BJ (cell line): ENCODE data around the gene C15orf62. TPM values are rescaled to one million over a fixed set of nuclear protein-coding genes. Genes with fewer than 3 reads are reported as not detected.

Experiments used
- CTCF ChIA-PET: fragments of 350-600 bp; formaldehyde crosslinking; extraction: SDS; loops from one replicate; lab custom pipeline; 2021; ENCODE audit warnings: antibody characterized with exemption, inconsistent platforms; lab: Yijun Ruan, JAX
- POLR2A ChIA-PET: fragments of 300-600 bp; sonication (Branson Sonifier 250); formaldehyde crosslinking; extraction: SDS; loops from one replicate; lab custom pipeline; 2021; ENCODE audit warnings: antibody characterized with exemption; lab: Charles Lee
- DNase-seq: peaks from one replicate; pipeline ENCODE4 v3.0.0-alpha.2; 2011; ENCODE audit warnings: low read depth
- H3K27me3 ChIP-seq: 2 replicates; pipeline ENCODE4 v1.6.0; 2011; ENCODE audit warnings: low read length; ENCODE audit not compliant: control insufficient read depth, insufficient read depth
- H3K36me3 ChIP-seq: 2 replicates; pipeline ENCODE4 v1.5.1; 2011; ENCODE audit warnings: low read length; ENCODE audit not compliant: control insufficient read depth, insufficient read depth
- H3K4me3 ChIP-seq: 2 replicates; pipeline ENCODE4 v1.5.1; 2011; ENCODE audit warnings: low read depth, mild to moderate bottlenecking, control low read depth, low read length
- polyA plus RNA-seq: library from polyadenylated mRNA; depleted of rRNA; stranded (reverse); fragments of >200 nt; gene quantifications from 2 replicates; pipeline ENCODE4 v1.2.3, GENCODE V29; 2011
- TF ChIP-seq, protein P1 (sequence below): IDR thresholded peaks from 2 replicates; pipeline ENCODE4 v1.5.1; 2011; ENCODE audit warnings: low read depth, mild to moderate bottlenecking, control low read depth, inconsistent platforms, low read length, moderate library complexity; ENCODE audit not compliant: insufficient read depth

The C15orf62 gene
- polyA plus RNA-seq, 1 experiment, result 0.04 TPM

- Histone ChIP-seq H3K36me3 (peaks cover 7% of the 10 kb centered on the region), H3K4me3 (no peak overlapping the region), H3K27me3 (no peaks in the 10 kb centered on the region)
- ChIA-PET POLR2A (no interaction called here), CTCF (interaction anchor here (1.1 to 1.9 kb wide), 3 partner anchors 13 to 20 kb away, joined by 3 to 6 read pairs (median 4); no protein-coding TSS in a partner anchor)
- TF ChIP-seq, protein P1, sequence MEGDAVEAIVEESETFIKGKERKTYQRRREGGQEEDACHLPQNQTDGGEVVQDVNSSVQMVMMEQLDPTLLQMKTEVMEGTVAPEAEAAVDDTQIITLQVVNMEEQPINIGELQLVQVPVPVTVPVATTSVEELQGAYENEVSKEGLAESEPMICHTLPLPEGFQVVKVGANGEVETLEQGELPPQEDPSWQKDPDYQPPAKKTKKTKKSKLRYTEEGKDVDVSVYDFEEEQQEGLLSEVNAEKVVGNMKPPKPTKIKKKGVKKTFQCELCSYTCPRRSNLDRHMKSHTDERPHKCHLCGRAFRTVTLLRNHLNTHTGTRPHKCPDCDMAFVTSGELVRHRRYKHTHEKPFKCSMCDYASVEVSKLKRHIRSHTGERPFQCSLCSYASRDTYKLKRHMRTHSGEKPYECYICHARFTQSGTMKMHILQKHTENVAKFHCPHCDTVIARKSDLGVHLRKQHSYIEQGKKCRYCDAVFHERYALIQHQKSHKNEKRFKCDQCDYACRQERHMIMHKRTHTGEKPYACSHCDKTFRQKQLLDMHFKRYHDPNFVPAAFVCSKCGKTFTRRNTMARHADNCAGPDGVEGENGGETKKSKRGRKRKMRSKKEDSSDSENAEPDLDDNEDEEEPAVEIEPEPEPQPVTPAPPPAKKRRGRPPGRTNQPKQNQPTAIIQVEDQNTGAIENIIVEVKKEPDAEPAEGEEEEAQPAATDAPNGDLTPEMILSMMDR, result no peak
- DNase-seq, result no peak
These were observed 21.8 kb upstream of the C15orf62 start for GRCh38 chr15:40747685-40748631.

DNA sequence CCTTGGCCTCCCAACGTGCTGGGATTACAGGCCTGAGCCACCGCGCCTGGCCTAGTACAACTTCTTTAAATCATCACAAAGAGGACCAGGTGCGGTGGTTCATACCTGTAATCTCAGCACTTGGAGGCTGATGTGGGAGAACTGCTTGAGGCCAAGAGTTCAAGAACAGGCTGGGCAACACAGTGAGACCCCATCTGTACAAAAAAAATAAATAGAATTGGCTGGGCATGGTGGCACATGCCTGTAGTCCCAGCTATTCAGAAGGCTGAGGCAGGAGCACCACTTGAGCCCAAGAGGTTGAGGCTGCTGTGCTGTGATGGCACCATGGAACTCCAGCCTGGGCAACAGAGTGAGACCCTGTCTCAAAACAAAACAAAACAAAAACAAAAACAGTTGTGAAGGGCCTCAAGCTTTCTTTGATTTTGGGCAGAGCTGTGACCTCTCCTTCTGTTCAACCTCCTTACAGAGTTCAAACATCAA lies 20.6 kb upstream of the C15orf62 start:
- peaks cover 5% of the 10 kb centered on the region for H3K36me3 ChIP-seq
- CTCF ChIA-PET, result no interaction called here
- no peaks in the 10 kb centered on the region for H3K27me3 ChIP-seq
- DNase-seq, result no peak
- TF ChIP-seq, protein P1, result no peak
- H3K4me3 ChIP-seq, result no peak overlapping the region
- POLR2A ChIA-PET, result no interaction called here

DNA sequence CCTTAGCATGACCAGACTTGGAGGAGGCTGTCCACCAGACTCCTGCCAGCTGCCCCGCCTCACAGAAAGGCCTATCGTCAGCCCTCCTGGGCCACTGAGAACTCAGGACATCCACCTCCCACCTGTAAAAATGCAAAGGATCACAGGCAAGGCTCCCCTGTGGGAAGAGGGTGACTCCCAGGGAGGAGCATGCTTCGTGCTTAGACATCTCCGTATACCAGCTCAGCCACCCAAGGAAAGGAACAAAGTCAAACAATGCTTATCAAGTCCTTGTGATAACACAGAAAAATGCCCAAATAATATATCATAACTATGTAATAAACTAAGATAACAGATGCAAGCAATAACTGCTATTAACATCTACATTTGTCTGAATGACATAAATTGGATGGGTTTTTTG lies 18.9 kb upstream of the C15orf62 start:
- H3K36me3 ChIP-seq, result peaks cover 3% of the 10 kb centered on the region
- POLR2A ChIA-PET, result no interaction called here

GRCh38 chr15:40751745-40752144 lies 18.0 kb upstream of the C15orf62 start:
- Histone ChIP-seq H3K27me3 (no peaks in the 10 kb centered on the region), H3K36me3 (peaks cover 3% of the 10 kb centered on the region), H3K4me3 (no peak overlapping the region)
- TF ChIP-seq, protein P1, result no peak
- POLR2A ChIA-PET, result no interaction called here
- CTCF ChIA-PET, result interaction anchor here (0.7 to 1.3 kb wide), 3 partner anchors 16 to 160 kb away, joined by 3 read pairs; no protein-coding TSS in a partner anchor
- DNase-seq, result no peak

More for the DNA sequence above, 18.9 kb upstream of the C15orf62 start:
- TF ChIP-seq, protein P1, result no peak
- CTCF ChIA-PET, result interaction anchor here (1.1 to 1.2 kb wide), 2 partner anchors 15 to 108 kb away, joined by 3 read pairs; no protein-coding TSS in a partner anchor
- no peaks in the 10 kb centered on the region for H3K27me3 ChIP-seq
- no peak for DNase-seq
- H3K4me3 ChIP-seq, result no peak overlapping the region

- POLR2A ChIA-PET, result no interaction called here
- TF ChIP-seq, protein P1, result no peak
- CTCF ChIA-PET, result interaction anchor here (0.6 kb wide), 1 partner anchor 191 kb away, joined by 3 read pairs; no protein-coding TSS in a partner anchor
These were observed 15.3 kb upstream of the C15orf62 start for GRCh38 chr15:40754574-40754882.

More at GRCh38 chr15:40754574-40754882, 15.3 kb upstream of the C15orf62 start:
- DNase-seq, result no peak
- no peaks in the 10 kb centered on the region for H3K27me3 ChIP-seq
- H3K4me3 ChIP-seq, result peak overlapping the region; percentile 95
- H3K36me3 ChIP-seq, result peaks cover 3% of the 10 kb centered on the region
